NCI-H510A treated with DMSO at 0.1 percent for 48 hours (cell line): ENCODE data around the gene MIB2.
A peak's percentile ranks its signal among the peaks of the same experiment; 100 is the strongest.

Experiments used
- DNase-seq: peaks from one replicate; lab custom pipeline; 2025; lab: John Stamatoyannopoulos, UW

Gene MIB2

DNA sequence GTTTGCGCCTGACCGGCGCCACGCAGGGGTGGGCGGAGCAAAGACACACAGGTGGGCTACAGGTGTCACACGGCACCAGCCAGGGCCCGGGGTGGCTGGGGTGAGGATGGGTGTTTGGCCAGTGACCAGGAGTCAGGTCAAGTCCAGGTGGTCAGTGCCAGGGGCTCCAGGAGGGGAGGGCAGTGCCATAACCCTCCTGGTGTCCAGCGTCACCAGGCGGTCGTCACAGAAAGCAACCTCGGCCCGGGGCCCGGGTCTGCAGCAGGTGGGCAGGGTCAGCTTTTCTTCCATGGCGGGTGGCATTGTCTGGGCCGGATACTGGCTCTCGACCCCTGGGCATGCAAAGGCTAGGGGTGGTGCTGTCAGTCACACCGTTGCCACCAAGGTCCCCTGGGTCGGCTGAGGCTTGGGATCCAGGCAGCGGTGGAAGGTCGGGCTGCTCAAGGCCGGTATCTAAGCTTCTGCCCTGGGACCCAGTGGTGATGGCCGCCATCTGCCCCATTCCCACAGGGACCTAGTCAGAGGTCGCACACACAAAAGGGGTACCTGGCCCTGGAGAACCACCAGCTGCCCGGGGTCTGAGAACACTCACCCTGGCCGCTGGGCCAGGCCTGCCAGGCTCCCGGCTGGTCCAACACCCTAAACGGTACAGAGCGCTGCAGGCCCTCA lies 17.1 kb upstream of the MIB2 start:
- no peak for DNase-seq

DNA sequence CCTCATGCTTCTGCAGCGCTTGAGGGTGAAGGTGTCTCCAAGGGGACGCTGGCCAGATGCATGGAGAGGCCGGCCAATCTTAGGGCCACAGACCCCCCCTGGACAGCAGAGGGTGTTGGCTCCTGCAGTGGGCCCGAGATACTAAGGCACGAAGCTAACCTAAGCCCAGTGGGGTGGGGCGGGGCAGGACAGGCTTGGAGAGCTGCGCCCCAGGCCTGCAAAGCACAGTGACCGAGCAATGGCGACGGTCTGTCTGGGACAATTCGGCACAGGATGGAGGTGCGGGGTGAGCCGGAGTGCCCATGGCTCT lies 16.6 kb upstream of the MIB2 start:
- DNase-seq = no peak

DNA sequence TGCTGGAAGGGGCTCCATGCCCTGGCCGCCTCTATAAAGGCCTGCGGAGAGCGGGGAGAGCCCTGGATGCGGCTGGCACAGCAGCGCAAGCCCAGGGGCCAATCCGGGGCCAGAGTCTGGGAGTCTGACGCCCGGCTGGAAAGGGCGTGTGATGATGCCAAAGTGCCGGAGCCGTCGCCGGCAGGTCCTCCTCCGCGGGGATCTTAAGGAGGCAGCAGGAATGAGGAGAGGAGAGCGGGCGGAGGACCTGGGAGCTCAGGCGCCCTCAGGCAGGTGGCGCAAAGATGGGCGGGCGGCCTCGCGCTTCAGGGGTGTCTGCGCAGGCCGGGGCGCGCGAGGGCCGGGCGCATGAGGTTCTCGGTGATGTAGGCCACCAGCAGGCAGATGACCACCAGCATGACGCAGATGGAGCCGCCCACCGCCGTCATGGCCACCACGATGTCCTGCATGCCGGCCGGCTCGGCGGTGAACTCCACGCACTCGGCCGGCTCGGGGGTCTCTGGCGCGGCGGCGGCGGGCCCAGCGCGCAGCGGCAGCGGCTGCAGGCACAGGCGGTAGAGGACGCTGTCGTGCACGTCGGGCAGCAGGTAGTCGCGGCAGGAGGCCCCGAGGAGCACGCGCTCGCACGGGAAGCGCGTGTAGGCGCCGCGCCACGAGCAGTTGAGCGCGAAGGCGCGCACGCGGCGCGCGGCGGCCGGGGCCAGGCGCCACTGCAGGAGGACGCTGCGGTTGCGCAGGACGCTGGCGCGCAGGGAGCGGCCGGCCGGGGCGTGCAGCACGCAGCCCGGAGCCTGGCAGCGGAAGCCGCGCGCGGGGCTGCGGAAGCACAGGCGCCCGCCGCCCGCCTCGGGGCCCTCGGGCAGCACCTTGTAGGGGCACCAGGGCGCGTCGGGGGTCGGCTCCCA lies 16.0 kb upstream of the MIB2 start:
- DNase-seq = no peak

DNA sequence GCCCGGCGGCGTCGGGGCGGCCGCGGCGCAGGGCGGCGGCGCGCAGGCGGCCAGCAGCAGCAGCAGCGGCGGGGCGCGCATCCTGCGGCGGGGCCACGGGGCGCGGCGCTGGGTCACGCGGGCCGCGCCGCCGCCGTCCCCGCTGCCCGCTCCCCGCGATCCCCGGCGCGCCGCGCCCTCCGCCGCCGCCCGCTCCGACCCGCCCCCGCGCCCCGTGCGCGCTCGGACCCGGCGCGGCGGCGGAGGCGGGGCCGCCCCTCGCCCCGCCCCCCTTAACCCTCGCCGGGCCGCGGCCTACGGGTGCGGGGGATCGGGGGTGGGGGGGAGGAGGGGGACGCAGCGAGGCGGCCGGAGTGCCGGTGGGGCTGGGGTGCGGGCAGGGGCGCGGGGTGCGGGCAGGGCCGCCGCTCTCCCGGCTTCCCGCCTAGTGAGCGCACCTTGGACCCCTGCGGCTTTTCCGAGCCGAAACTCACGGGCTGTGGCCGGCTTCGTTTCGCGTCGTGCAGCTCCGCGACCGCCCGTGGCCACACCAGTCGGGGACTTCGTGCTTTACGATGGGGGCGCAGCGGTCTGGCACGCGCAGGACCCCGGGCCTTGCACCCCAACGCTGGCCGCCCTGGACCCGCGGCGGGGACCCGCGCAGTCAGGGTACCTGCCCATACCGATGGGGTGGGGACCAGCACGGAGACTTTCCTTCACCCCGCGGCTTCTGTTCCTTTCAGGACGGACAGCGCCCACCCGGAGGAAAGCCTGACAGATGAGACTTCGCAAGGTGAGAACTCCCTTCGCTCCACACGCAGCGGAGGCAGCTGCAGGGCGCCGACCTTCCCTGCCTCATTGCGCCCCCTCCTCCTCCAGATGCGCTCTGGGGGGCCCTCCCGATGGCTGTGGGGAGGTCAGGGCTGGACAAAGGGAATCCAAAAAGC lies 15.1 kb upstream of the MIB2 start, which contains the start of gene FNDC10:
Gene FNDC10 (minus strand): TSS at position 201 of the 926 bp plus-strand sequence. CDS start 120 bp downstream, at position 81.
- no peak for DNase-seq

DNA sequence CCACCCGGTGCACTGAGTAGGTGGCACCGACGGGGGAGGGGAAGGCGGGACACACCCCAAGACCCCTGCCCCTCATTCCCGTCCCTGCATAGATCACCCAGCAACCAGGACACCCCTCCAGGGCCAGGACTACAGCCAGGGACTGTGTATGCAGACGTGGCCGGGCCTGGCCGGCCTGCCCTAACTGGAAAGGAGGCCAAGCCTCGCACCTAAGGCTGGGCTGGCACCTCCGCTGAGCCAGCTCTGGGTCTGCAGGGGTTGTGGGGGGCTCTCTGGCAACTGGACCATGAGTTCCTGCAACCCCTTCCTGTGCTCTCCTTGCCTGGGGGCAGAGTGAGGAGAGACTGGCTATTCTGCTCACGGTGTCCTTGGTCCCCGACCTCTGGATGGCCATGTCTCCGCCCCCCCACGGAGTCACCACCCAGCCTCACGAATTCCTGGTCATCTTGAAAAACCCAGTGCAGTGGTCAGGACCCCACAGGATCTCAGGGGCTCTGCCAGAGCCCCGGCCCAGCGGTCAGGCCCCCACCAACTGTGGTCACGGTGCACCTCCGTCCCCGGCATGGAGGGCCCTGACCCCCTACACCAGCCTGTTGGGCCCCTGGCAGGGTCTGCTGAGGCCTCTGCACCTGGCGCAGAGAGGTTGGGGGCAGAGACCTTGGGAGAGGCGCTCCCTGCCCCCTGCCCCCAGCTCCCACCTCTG lies 14.3 kb upstream of the MIB2 start:
- DNase-seq = no peak

DNA sequence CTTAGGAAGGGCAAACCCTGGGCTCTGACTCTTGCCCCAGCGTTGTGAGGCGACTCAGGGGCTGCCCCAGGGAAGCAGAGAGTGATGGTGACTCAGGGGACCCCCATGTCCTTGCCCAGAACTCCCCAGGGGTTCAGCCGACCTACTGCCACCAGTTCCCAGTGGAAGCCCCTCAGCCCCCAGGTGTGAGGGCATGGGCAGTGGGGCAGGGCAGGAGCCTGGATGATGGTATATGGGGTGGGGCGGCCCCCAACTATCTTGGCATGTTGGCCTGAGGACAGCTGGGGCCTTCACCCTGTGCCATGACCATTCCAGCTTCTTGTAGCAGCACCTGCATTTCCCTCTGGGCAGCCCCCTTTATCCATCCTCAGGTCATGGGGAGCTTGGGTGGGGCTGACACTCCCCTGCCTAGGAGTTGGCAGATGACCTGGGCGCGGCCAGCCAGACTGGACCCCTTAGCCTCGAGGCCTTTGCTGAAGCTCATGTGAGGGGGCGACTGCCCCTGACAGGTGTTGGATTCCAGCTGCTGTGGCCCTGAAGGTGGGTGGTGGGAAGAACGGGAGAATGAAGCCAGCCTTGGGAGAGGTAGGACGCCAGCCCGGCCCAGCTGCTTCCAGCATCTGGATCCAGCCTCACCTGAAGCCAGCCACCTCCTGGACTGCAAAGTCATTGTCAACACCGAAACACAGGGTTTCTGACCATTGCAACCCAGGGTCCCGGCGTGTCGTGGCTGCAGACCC lies 13.6 kb upstream of the MIB2 start:
- no peak for DNase-seq

DNA sequence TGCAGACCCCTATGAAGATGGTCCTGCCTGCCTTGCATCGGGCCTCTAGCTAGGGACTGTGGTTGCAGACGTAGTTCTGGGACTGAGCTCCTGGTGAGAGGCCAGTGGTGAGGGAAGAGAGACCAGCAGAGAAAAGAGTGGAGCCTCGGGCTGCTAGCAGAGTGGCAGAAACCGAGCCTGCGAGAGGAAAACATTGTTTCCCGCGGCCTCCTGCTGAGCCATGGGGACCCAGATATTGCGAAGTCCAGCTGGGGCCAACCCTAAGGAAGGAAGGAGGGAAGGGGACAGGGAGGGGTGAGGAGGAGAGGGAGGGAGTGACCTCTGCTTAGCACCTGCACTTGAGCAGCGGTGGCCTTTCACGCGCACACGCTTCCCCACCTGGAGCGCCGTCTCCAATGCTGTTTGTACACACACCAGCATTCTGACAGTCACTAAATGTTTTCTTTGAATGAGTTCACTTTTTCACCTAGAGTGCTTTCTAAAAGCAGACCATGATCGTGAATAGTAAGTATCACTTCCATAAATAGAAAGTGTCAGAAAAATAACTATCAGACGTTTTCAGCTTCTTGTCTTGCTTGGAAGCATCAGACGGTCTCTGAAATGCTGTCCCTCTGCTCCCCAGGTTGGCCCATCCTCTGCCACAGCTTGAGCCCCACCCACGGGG lies 12.9 kb upstream of the MIB2 start:
- DNase-seq = no peak

DNA sequence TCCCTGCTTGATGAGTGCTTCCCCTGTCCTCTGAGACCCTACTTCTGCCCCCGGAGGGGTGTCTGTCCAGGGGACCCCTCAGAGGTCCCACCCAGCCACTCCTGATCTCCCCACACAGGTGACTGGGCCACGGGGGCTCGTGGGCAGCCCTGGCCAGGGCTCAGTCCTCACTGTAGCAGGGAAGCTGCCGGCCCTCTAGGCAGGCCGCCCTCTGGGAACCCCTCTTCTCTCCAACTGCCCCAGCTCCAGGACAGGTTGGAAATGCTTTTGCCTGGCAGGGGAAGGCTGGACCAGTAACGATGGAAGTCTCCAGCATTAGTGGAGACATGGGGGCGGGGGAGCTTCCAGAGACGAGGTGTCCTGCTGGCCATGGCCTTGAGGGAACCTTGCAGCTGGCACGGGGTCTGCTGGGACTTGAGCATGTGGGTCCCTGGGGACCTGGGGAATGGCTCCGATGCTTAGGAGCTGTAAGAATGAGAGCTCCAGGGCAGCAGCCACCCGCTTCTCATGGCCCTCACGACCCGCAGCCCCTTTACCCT lies 12.3 kb upstream of the MIB2 start:
- no peak for DNase-seq

DNA sequence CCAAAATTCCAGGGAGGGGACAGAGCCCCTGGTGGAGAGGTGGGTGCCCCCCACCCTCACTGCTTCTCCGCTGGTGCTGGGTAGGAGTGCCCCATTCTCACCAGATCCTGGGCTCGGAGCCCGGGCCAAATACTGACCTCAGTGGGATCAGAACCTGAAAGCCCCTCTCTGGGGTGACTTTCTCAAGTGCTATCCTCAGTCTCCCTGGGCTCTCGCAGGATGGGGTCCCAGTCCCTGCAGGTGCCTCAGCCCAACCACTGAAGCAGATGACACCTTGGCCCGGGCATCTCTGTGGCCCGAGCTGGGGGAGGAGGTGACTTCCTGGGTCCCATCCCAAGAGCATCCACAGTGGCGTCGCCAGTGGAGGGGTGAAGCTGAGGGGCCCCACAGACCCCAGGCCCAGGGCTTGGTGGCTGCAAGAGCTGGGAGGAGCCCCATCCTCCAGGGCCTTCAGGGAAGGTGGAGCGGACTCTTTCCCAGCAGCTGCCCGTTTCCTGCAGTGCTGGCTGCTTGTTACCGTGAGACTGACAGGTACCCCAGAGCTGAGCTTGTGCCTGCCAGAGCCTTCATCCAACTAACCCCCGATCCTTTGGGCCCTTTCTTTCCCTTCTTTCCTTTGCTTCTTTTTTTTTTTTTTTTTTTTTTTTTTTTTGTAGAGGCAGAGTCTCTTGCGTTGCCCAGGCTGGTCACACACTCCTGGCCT lies 11.5 kb upstream of the MIB2 start:
- DNase-seq = no peak

DNA sequence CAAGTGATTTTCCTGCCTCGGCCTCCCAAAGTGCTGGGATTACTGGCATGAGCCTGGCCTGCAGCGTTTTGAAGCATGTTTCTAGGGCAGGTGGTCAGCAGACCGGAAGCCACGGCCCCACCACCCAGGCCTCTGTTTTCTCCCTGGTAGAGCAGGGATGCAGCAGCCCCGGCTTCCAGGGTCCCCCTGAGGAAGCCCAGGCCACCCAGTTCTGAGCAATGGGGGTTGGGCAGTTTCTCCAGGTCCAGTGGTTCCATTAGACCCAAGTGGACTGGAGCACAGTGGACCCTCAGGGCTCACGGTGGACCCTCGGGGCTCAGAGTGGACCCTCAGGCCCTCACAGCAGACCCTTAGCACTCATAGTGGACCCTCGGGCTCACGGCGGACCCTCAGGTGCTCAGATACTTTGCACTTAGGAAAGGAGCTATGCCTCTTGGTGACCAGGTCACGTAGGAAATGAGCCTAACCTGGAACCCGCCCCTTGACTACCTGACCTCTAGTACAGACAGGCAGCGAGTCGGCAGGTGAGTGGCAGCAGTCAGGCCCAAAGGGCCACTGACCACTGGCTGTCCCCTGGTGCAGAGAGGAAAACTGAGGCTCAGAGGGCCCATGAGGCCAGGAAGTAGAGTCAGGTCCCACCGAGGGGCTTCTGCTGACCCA lies 10.8 kb upstream of the MIB2 start:
- DNase-seq = no peak

DNA sequence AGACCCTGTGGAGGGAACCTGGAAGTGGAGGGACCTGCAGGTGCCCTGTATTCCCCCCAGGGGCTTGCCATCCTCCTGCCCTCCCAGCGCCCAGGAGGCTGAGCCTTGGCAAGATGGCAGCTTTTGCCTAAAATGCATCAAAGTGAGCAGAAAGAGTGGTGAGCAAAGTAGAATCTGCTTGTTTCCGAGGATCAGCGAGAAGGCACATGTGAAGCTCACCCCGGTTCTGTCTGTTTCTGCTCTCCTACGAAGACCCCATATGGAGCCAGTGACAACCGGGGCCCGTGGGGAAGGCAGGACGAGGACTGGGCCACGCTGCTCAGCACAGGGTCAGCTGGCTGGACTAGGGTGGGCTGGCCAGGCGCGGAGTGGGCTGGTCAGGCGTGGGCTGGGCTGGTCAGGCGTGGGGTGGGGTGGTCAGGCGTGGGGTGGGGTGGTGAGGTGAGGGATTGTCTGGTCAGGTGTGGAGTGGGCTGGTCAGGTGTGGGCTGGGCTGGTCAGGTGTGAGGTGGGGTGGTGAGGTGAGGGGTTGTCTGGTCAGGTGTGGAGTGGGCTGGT lies 10.2 kb upstream of the MIB2 start:
- no peak for DNase-seq

DNA sequence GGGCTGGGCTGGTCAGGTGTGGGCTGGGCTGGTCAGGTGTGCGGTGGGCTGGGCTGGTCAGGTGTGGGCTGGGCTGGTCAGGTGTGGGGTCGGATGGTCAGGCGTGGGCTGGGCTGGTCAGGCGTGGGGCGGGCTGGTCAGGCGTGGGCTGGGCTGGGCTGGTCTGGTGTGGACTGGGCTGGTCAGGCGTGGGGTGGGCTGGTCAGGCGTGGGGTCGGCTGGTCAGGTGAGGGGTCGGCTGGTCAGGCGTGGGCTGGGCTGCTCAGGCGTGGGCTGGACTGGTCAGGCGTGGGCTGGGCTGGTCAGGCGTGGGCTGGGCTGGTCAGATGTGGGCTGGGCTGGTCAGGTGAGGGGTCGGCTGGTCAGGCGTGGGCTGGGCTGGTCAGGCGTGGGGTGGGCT lies 9.6 kb upstream of the MIB2 start:
- DNase-seq = no peak

DNA sequence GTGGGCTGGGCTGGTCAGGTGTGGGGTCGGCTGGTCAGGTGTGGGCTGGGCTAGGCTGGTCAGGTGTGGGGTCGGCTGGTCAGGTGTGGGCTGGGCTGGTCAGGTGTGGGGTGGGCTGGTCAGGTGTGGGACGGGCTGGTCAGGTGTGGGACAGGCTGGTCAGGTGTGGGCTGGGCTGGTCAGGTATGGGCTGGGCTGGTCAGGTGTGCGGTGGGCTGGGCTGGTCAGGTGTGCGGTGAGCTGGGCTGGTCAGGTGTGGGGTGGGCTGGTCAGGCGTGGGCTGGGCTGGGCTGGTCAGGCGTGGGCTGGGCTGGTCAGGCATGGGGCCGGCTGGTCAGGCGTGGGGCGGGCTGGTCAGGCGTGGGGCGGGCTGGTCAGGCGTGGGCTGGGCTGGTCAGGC lies 9.1 kb upstream of the MIB2 start:
- no peak for DNase-seq

DNA sequence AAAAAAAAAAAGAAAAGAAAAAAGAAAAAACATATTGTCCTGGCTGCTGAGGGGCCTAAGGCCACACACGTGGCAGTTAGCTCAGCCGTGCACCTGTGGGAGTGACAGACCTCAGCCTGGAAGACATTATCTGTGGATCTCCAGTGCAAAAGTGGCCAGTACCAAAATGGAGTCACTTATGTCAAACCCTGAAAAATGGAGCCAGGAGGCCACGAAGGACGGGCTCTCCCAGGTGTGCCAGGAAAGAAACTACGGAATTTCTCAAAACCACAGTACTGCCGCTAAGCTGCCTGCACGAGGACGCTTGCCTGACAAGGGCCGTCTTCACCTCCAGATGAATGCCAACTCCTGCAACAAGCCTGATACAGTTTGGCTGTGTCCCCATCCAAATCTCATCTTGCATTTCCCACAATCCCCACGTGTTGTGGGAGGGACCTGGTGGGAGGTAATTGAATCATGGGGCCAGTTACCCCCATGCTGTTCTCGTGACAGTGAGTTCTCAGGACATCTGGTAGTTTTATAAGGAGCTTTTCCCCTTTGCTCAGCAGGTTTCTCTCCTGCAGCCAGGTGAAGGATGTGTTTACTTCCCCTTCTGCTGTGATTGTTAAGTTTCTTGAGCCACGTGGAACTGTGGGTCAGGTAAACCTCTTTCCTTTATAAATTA lies 5.3 kb upstream of the MIB2 start:
- DNase-seq = no peak

DNA sequence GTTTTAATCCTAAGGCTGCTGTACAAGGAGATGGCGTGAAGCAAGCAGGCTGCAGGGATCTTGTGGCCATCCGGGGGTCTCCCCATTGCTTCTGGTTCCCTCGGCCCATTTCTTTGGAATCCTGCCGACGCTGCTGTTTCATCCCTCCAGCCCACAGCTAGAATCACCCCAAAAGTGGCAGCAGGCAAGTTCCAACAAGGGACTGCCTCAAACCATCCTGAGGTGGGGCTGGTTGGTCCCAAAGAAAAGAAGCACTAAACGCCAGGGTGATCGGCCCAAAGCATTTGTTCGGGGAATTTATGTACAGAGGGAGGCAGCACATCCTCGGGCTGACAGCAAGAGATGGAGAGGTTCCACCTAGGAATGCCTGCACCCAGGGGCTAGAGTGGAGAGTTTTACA lies 4.5 kb upstream of the MIB2 start:
- DNase-seq = no peak

DNA sequence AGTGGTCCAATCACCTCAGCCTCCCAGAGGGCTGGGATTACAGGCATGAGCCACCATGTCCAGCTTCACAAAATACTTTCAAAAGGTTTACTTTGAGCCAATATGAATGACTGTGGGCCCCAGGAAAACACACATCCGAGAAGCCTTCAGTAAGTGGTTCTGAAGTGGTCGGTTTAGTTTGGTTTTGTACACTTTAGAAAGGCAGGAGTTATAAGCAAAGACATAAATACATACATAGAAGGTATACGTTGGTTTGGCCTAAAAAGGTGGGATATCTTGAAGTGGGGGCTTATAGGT lies 3.2 kb upstream of the MIB2 start:
- DNase-seq = peak; percentile 95

DNA sequence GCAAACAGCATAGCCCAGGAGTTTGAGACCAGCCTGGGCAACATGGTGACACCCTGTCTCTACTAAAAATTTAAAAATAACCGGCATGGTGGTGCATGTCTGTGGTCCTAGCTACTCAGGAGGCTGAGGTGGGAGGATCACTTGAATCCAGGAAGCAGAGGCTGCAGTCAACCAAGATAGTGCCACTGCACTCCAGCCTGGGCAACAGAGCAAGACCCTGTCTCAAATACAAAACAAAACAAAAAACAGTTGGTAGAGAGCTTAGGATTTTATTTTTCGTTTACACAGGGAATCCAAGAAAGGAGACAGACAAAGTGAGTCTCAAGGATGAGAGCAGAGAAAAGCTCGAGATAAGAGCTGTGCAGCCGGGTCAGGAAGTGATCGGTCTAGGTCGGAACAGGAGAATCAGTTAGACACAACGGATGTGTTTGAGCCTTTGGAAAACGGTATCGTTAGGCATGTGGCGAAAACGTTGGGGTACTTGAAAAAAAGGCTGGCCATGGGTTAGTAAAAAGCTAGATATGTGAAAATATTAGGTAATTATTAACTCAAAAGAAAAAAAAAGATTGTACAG lies 1.7 kb upstream of the MIB2 start:
- no peak for DNase-seq
